Measurements from ENCODE around the gene SKA1.
"Not testable (repeated sequence)": the region's sequence is repeated elsewhere in the genome, so short reads cannot be mapped to it uniquely, and the experiment has no call there.

SKA1 gene

GRCh38 chr18:50432915-50433314, 58.1 kb downstream of the SKA1 start:
- no peak for DNase-seq

GRCh38 chr18:50436742-50437141, 61.9 kb downstream of the SKA1 start:
- not testable (repeated sequence) for DNase-seq

GRCh38 chr18:50439460-50440015, 64.7 kb downstream of the SKA1 start:
- no peak for DNase-seq

DNA sequence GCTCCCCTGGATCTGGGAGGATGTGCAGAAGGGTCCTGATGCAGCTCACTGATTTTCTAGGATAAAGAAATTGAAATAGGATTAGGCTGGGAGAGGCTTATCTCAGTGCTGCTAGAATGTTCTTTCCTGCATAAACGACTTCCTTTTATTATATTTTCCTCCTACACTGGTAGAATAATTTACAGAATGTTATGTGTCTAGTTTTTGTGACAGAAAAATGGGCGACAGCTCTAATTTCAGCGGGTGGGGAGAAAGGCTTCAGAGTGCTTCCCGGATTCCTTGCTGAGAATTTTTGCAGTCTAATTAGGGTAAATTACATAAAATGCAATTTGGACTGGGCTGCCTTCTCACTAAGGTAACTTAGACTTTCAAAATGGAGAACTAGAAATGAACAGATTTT, 66.2 kb downstream of the SKA1 start:
- no peak for DNase-seq

- DNase-seq: no peak
Measured at GRCh38 chr18:50441501-50441900, 66.7 kb downstream of the SKA1 start.
